ENCODE results near the gene ADD3. TPM values are rescaled to one million over a fixed set of nuclear protein-coding genes. Genes with fewer than 3 reads are reported as not detected.

The ADD3 gene
- total RNA-seq, 1 experiment from 2014 or later = 86.7 TPM

- CTCF ChIA-PET = interaction anchor here (1.5 to 6.2 kb wide), 4 partner anchors 30 to 94 kb away, joined by 4 to 71 read pairs (median 13); partner anchors contain the start of gene ADD3
- Mint-ChIP-seq H3K4me1 (peaks cover 39% of the 10 kb centered on the region), H3K36me3 (no peaks in the 10 kb centered on the region), H3K27me3 (ENCODE audit: low read depth) (no peaks in the 10 kb centered on the region), H3K27ac (no peak overlapping the region), H3K9me3 (no peaks in the 10 kb centered on the region), H3K4me3 (no peak overlapping the region)
- TF ChIP-seq CTCF (IDR thresholded peaks at IDR 0.05) = no peak
- TF ChIP-seq ZNF671 (CRISPR knock-in tag; IDR thresholded peaks at IDR 0.05) = no peak
- no peak for TF ChIP-seq FOXP1 (CRISPR knock-in tag; IDR thresholded peaks at IDR 0.05; ENCODE audit: borderline replicate concordance)
- no peak for DNase-seq (ENCODE audit: low spot score)
- ATAC-seq = no peak
- POLR2A ChIA-PET = no interaction called here
Observed at GRCh38 chr10:109977382-109977806, 30.4 kb upstream of the ADD3 start.

GRCh38 chr10:109978481-109978880 is 29.3 kb upstream of the ADD3 start:
- Mint-ChIP-seq H3K36me3 (no peaks in the 10 kb centered on the region), H3K4me3 (no peak overlapping the region), H3K9me3 (no peaks in the 10 kb centered on the region), H3K27me3 (ENCODE audit: low read depth) (no peaks in the 10 kb centered on the region), H3K4me1 (peaks cover 39% of the 10 kb centered on the region), H3K27ac (no peak overlapping the region)
- TF ChIP-seq ZNF396 (CRISPR knock-in tag; IDR thresholded peaks at IDR 0.05; ENCODE audit: borderline replicate concordance) (no peak), CTCF (IDR thresholded peaks at IDR 0.05) (peak; percentile 80)
- ATAC-seq (peak; percentile 79), DNase-seq (ENCODE audit: low spot score) (peak; percentile 74)
- CTCF ChIA-PET = interaction anchor here (0.7 to 6.2 kb wide), 30 partner anchors 9 to 197 kb away, joined by 3 to 71 read pairs (median 4); partner anchors contain the start of gene ADD3
- POLR2A ChIA-PET = no interaction called here

GRCh38 chr10:109979215-109979614 is 28.6 kb upstream of the ADD3 start:
- TF ChIP-seq ZNF396 (CRISPR knock-in tag; IDR thresholded peaks at IDR 0.05; ENCODE audit: borderline replicate concordance) = no peak
- TF ChIP-seq ELF4 (CRISPR knock-in tag; IDR thresholded peaks at IDR 0.05; ENCODE audit: low read depth) = no peak
- TF ChIP-seq SMAD4 (CRISPR knock-in tag; IDR thresholded peaks at IDR 0.05) = no peak
- no peak for TF ChIP-seq NR1H2 (CRISPR knock-in tag; IDR thresholded peaks at IDR 0.05)
- TF ChIP-seq RORB (CRISPR knock-in tag; IDR thresholded peaks at IDR 0.05) = no peak
- TF ChIP-seq CDX4 (CRISPR knock-in tag; IDR thresholded peaks at IDR 0.05; ENCODE audit: borderline replicate concordance) = no peak
- TF ChIP-seq JAZF1 (CRISPR knock-in tag; IDR thresholded peaks at IDR 0.05) = no peak
- no peak for TF ChIP-seq PRRX2 (CRISPR knock-in tag; IDR thresholded peaks at IDR 0.05)
- no peak for TF ChIP-seq RELA (CRISPR knock-in tag; IDR thresholded peaks at IDR 0.05; ENCODE audit: borderline replicate concordance)
- TF ChIP-seq PRDM15 (CRISPR knock-in tag; IDR thresholded peaks at IDR 0.05) = no peak
- Mint-ChIP-seq H3K27me3 (ENCODE audit: low read depth) (no peaks in the 10 kb centered on the region), H3K9me3 (no peaks in the 10 kb centered on the region), H3K4me3 (no peak overlapping the region), H3K27ac (no peak overlapping the region), H3K36me3 (no peaks in the 10 kb centered on the region), H3K4me1 (peaks cover 39% of the 10 kb centered on the region)
- ChIA-PET CTCF (interaction anchor here (0.9 to 6.2 kb wide), 17 partner anchors 9 to 157 kb away, joined by 3 to 71 read pairs (median 9); no protein-coding TSS in a partner anchor), POLR2A (no interaction called here)
- DNase-seq (ENCODE audit: low spot score) (no peak), ATAC-seq (no peak)

Measured in WTC11 (cell line).